ENCODE results near the gene PXMP4.

DNA sequence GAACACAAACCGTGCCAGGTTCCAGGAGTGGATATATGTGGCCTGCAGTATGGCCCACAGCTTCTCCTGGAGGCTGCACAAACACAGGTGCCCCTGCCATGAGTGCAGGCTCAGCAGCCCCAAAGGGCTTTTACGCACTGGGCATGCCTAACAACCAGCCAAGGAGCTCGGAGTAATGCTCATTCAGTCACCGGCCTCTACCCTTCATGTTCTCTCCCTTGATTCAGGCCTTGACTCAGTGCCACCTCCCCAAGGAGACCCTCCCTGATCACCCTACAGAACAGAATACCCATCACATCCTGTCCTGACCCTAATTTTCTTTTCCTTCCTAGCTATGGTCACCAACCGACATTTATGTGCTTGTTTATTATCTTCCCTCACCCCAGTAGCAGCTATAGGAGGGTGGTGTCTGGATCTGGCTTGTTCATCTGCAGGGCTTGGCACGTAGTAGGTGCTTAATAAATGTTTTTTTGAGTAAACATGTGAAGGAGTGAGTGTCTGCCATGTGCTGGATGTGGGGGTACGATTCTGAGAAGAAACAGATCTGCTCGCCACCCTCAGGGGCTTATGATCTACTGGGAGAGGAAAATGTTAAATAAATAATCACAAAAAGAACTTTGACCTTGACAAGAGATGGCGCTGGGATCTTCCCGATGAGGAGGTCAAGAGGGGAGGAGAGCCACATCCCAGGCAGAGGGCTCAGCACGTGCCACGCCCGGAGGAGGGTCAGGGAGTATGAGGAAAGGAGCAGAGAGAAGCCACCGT is 9.2 kb downstream of the PXMP4 start:
- TF ChIP-seq CTCF (IDR thresholded peaks at IDR 0.05; ENCODE audit: poor library complexity, severe bottlenecking) (no peak), EZH2 (IDR thresholded peaks at IDR 0.05; ENCODE audit: borderline replicate concordance, insufficient read depth, low read length, poor library complexity, severe bottlenecking) (no peak), SMC3 (conservative IDR thresholded peaks at IDR 0.05; ENCODE audit: poor library complexity) (no peak), RAD21 (conservative IDR thresholded peaks at IDR 0.05) (no peak), REST (IDR thresholded peaks at IDR 0.05; ENCODE audit: borderline replicate concordance) (no peak), EP300 (conservative IDR thresholded peaks at IDR 0.05; ENCODE audit: poor library complexity, severe bottlenecking) (no peak)

Data from neural cell (in vitro differentiated cells).